CD8-positive, alpha-beta memory T cell (primary cell): ENCODE data around the gene PAK6. TPM values are rescaled to one million over a fixed set of nuclear protein-coding genes. Genes with fewer than 3 reads are reported as not detected.

Experiments used
- CTCF ChIA-PET: fragments of 350-600 bp; sonication (Branson Sonifier 250); formaldehyde crosslinking; loops from one replicate; lab custom pipeline; 2021; ENCODE audit warnings: antibody characterized with exemption; lab: Charles Lee
- POLR2A ChIA-PET: fragments of 350-600 bp; sonication (Branson Sonifier 250); formaldehyde crosslinking; loops from one replicate; lab custom pipeline; 2021; ENCODE audit warnings: antibody characterized with exemption; lab: Charles Lee
- DNase-seq, 5 donors: peaks; one replicate each; pipeline versions ENCODE4 v3.0.0 to v3.0.0-alpha.2; 2020 to 2022; ENCODE audit warnings: mixed read lengths in 1 of 5
- H3K27ac ChIP-seq: one replicate; pipeline ENCODE4 v1.7.0; 2013; ENCODE audit warnings: low read depth, mild to moderate bottlenecking, low read length, moderate library complexity
- H3K27me3 ChIP-seq: 2 replicates; pipeline ENCODE4 v1.7.0; 2013; ENCODE audit warnings: low read length, mild to moderate bottlenecking; ENCODE audit not compliant: insufficient read depth, poor library complexity, severe bottlenecking
- H3K36me3 ChIP-seq: 2 replicates; pipeline ENCODE4 v1.7.0; 2013; ENCODE audit warnings: mild to moderate bottlenecking, low read length, moderate library complexity; ENCODE audit not compliant: insufficient read depth
- H3K4me1 ChIP-seq: 2 replicates; pipeline ENCODE4 v1.7.0; 2013; ENCODE audit warnings: mild to moderate bottlenecking, low read length, moderate library complexity; ENCODE audit not compliant: insufficient read depth
- H3K4me3 ChIP-seq: 2 replicates; pipeline ENCODE4 v1.7.0; 2013; ENCODE audit warnings: mild to moderate bottlenecking, low read length
- H3K9me3 ChIP-seq: 2 replicates; pipeline ENCODE4 v1.7.0; 2013; ENCODE audit warnings: mild to moderate bottlenecking, low read length
- H3K27ac Mint-ChIP-seq, 8 donors: one replicate each; pipeline ENCODE4 v1.8.0; 2020 to 2021; ENCODE audit warnings: mixed read lengths in 8 of 8, mild to moderate bottlenecking in 6 of 8, inconsistent platforms in 3 of 8, moderate library complexity in 3 of 8
- H3K27me3 Mint-ChIP-seq, 2 donors: one replicate each; pipeline ENCODE4 v1.8.0; 2020 to 2021; ENCODE audit warnings: mixed read lengths in 2 of 2, mild to moderate bottlenecking in 1 of 2, moderate library complexity in 1 of 2
- H3K36me3 Mint-ChIP-seq, 3 donors: one replicate each; pipeline ENCODE4 v1.8.0; 2020 to 2021; ENCODE audit warnings: mixed read lengths in 3 of 3, inconsistent platforms in 1 of 3, mild to moderate bottlenecking in 1 of 3
- H3K4me1 Mint-ChIP-seq, 3 donors: one replicate each; pipeline ENCODE4 v1.8.0; 2020 to 2021; ENCODE audit warnings: mixed read lengths in 3 of 3, inconsistent platforms in 1 of 3, mild to moderate bottlenecking in 1 of 3
- H3K4me3 Mint-ChIP-seq, 7 donors: one replicate each; pipeline ENCODE4 v1.8.0; 2020 to 2021; ENCODE audit warnings: mixed read lengths in 7 of 7, mild to moderate bottlenecking in 6 of 7, moderate library complexity in 4 of 7, inconsistent platforms in 2 of 7
- H3K9me3 Mint-ChIP-seq, 5 donors: one replicate each; pipeline ENCODE4 v1.8.0; 2020 to 2022; ENCODE audit warnings: mixed read lengths in 5 of 5, mild to moderate bottlenecking in 3 of 5, moderate library complexity in 2 of 5, inconsistent platforms in 1 of 5
- polyA plus RNA-seq: library from polyadenylated mRNA; unstranded; fragments of 300-500 nt; fragmentation: Illumina TruSeq; gene quantifications from one replicate; pipeline ENCODE4 v1.2.3, GENCODE V29; 2021
- total RNA-seq, 2 experiments: library from RNA; stranded (reverse); gene quantifications; one replicate each; pipeline ENCODE4 v1.2.3, GENCODE V29; 2021

Gene PAK6
- total and polyA plus RNA-seq, 3 experiments from 2014 or later: 1.7 to 2.8 (median 1.9) TPM

- H3K4me1 ChIP-seq: peaks cover 6% of the 10 kb centered on the region
- H3K36me3 ChIP-seq: no peaks in the 10 kb centered on the region
- Mint-ChIP-seq H3K27me3 (peaks cover 7 to 33% of the 10 kb centered on the region in 2 donors), H3K4me1 (peaks cover 3 to 9% (median 4%) of the 10 kb centered on the region in 3 donors), H3K4me3 (peak overlapping the region; percentile 55 to 85 (median 64)), H3K36me3 (peaks cover 0 to 5% (median 0%) of the 10 kb centered on the region in 3 donors), H3K9me3 (no peaks in the 10 kb centered on the region), H3K27ac (no peak overlapping the region)
- H3K27me3 ChIP-seq: peaks cover 26% of the 10 kb centered on the region
- no peak overlapping the region for H3K27ac ChIP-seq
- CTCF ChIA-PET: interaction anchor here (1.0 to 3.7 kb wide), 10 partner anchors 9 to 88 kb away, joined by 3 to 31 read pairs (median 6); partner anchors contain the start of genes INAFM2 and PLCB2
- DNase-seq: peak; percentile 30 to 69 (median 44)
- no peaks in the 10 kb centered on the region for H3K9me3 ChIP-seq
- POLR2A ChIA-PET: interaction anchor here (1.0 to 1.8 kb wide), 2 partner anchors 25 to 41 kb away, joined by 4 to 8 read pairs; partner anchors contain the start of gene PLCB2
- H3K4me3 ChIP-seq: peak overlapping the region; percentile 64
Observed at GRCh38 chr15:40282147-40282868, 43.4 kb downstream of the PAK6 start.

- peaks cover 0 to 12% (median 0%) of the 10 kb centered on the region in 3 donors for H3K36me3 Mint-ChIP-seq
- H3K4me1 ChIP-seq: peaks cover 6% of the 10 kb centered on the region
- H3K36me3 ChIP-seq: no peaks in the 10 kb centered on the region
- no peaks in the 10 kb centered on the region for H3K9me3 Mint-ChIP-seq
- POLR2A ChIA-PET: interaction anchor here (1.0 to 1.8 kb wide), 3 partner anchors 25 to 45 kb away, joined by 3 to 8 read pairs (median 4); partner anchors contain the start of gene PLCB2
- peak within 1 kb of the TSS; percentile 64 for H3K4me3 ChIP-seq
- no peaks in the 10 kb centered on the region for H3K9me3 ChIP-seq
- no peak within 1 kb of the TSS for H3K27ac Mint-ChIP-seq
- H3K27ac ChIP-seq: no peak within 1 kb of the TSS
- CTCF ChIA-PET: interaction anchor here (0.8 to 3.7 kb wide), 12 partner anchors 9 to 87 kb away, joined by 3 to 31 read pairs (median 6); partner anchors contain the start of genes INAFM2 and PLCB2
- DNase-seq: peak in 3 of 5 donors; percentile 37 to 65 (median 43)
- peaks cover 7 to 27% of the 10 kb centered on the region in 2 donors for H3K27me3 Mint-ChIP-seq
- peak within 1 kb of the TSS; percentile 55 to 85 (median 64) for H3K4me3 Mint-ChIP-seq
- peaks cover 3 to 9% (median 4%) of the 10 kb centered on the region in 3 donors for H3K4me1 Mint-ChIP-seq
- H3K27me3 ChIP-seq: peaks cover 22% of the 10 kb centered on the region
Observed at GRCh38 chr15:40282869-40283614, 44.2 kb downstream of the PAK6 start, which contains the start of gene ANKRD63. Gene ANKRD63, minus strand, starts transcription at chr15:40283064. Its CDS starts 478 bp downstream, at chr15:40282586.

- no peaks in the 10 kb centered on the region for H3K9me3 ChIP-seq
- peak overlapping the region in 4 of 7 donors; percentile 52 to 80 (median 54) for H3K4me3 Mint-ChIP-seq
- H3K27ac ChIP-seq: no peak overlapping the region
- CTCF ChIA-PET: interaction anchor here (0.8 to 3.7 kb wide), 11 partner anchors 10 to 86 kb away, joined by 3 to 31 read pairs (median 6); partner anchors contain the start of genes INAFM2 and PLCB2
- POLR2A ChIA-PET: interaction anchor here (1.0 to 1.8 kb wide), 3 partner anchors 24 to 45 kb away, joined by 3 to 8 read pairs (median 4); partner anchors contain the start of gene PLCB2
- H3K4me3 ChIP-seq: no peak overlapping the region
- peaks cover 7 to 21% of the 10 kb centered on the region in 2 donors for H3K27me3 Mint-ChIP-seq
- no peak for DNase-seq
- peaks cover 17% of the 10 kb centered on the region for H3K27me3 ChIP-seq
- no peaks in the 10 kb centered on the region for H3K9me3 Mint-ChIP-seq
- H3K4me1 Mint-ChIP-seq: peaks cover 0 to 9% (median 0%) of the 10 kb centered on the region in 3 donors
- H3K27ac Mint-ChIP-seq: peak overlapping the region in 2 of 8 donors; percentile 26 to 85
- H3K36me3 ChIP-seq: no peaks in the 10 kb centered on the region
- peaks cover 0 to 18% (median 0%) of the 10 kb centered on the region in 3 donors for H3K36me3 Mint-ChIP-seq
- H3K4me1 ChIP-seq: peaks cover 6% of the 10 kb centered on the region
Observed at GRCh38 chr15:40283615-40284300, 44.9 kb downstream of the PAK6 start.

- no peak for DNase-seq
- Mint-ChIP-seq H3K36me3 (peaks cover 0 to 30% (median 2%) of the 10 kb centered on the region in 3 donors), H3K9me3 (no peaks in the 10 kb centered on the region), H3K4me3 (peak overlapping the region in 2 of 7 donors; percentile 23 to 42), H3K4me1 (peaks cover 0 to 3% (median 0%) of the 10 kb centered on the region in 3 donors), H3K27ac (peak overlapping the region in 1 of 8 donors; percentile 7), H3K27me3 (peaks cover 2 to 12% of the 10 kb centered on the region in 2 donors)
- H3K9me3 ChIP-seq: no peaks in the 10 kb centered on the region
- CTCF ChIA-PET: interaction anchor here (1.1 to 3.5 kb wide), 6 partner anchors 12 to 59 kb away, joined by 3 to 15 read pairs (median 4); partner anchors contain the start of gene PLCB2
- peaks cover 11% of the 10 kb centered on the region for H3K27me3 ChIP-seq
- no peak overlapping the region for H3K27ac ChIP-seq
- H3K4me1 ChIP-seq: no peaks in the 10 kb centered on the region
- POLR2A ChIA-PET: interaction anchor here (0.5 kb wide), 1 partner anchor 55 kb away, joined by 4 read pairs; no protein-coding TSS in a partner anchor
- H3K36me3 ChIP-seq: peaks cover 4% of the 10 kb centered on the region
- no peak overlapping the region for H3K4me3 ChIP-seq
Observed at GRCh38 chr15:40285151-40285550, 46.3 kb downstream of the PAK6 start.

GRCh38 chr15:40285554-40286011 is 46.7 kb downstream of the PAK6 start:
- peaks cover 0 to 34% (median 2%) of the 10 kb centered on the region in 3 donors for H3K36me3 Mint-ChIP-seq
- H3K27me3 Mint-ChIP-seq: peaks cover 0 to 7% of the 10 kb centered on the region in 2 donors
- no peaks in the 10 kb centered on the region for H3K9me3 ChIP-seq
- H3K4me3 Mint-ChIP-seq: no peak overlapping the region
- H3K9me3 Mint-ChIP-seq: no peaks in the 10 kb centered on the region
- H3K27ac Mint-ChIP-seq: peak overlapping the region in 1 of 8 donors; percentile 7
- H3K4me3 ChIP-seq: no peak overlapping the region
- peaks cover 7% of the 10 kb centered on the region for H3K27me3 ChIP-seq
- no peak overlapping the region for H3K27ac ChIP-seq
- ChIA-PET POLR2A (interaction anchor here (0.5 kb wide), 1 partner anchor 56 kb away, joined by 4 read pairs; no protein-coding TSS in a partner anchor), CTCF (interaction anchor here (1.1 to 3.5 kb wide), 7 partner anchors 12 to 59 kb away, joined by 3 to 15 read pairs (median 4); partner anchors contain the start of gene PLCB2)
- peaks cover 0 to 3% (median 0%) of the 10 kb centered on the region in 3 donors for H3K4me1 Mint-ChIP-seq
- no peak for DNase-seq
- H3K4me1 ChIP-seq: no peaks in the 10 kb centered on the region
- peaks cover 4% of the 10 kb centered on the region for H3K36me3 ChIP-seq

- DNase-seq: no peak
- Mint-ChIP-seq H3K27me3 (peaks cover 0 to 2% of the 10 kb centered on the region in 2 donors), H3K9me3 (no peaks in the 10 kb centered on the region), H3K36me3 (peaks cover 0 to 35% (median 2%) of the 10 kb centered on the region in 3 donors), H3K27ac (peak overlapping the region in 2 of 8 donors; percentile 33 to 60), H3K4me3 (no peak overlapping the region), H3K4me1 (peaks cover 0 to 3% (median 0%) of the 10 kb centered on the region in 3 donors)
- no peak overlapping the region for H3K4me3 ChIP-seq
- ChIA-PET POLR2A (no interaction called here), CTCF (interaction anchor here (1.2 to 1.7 kb wide), 4 partner anchors 13 to 51 kb away, joined by 3 to 8 read pairs (median 4); no protein-coding TSS in a partner anchor)
- no peaks in the 10 kb centered on the region for H3K9me3 ChIP-seq
- peaks cover 2% of the 10 kb centered on the region for H3K27me3 ChIP-seq
- no peak overlapping the region for H3K27ac ChIP-seq
- no peaks in the 10 kb centered on the region for H3K4me1 ChIP-seq
- peaks cover 4% of the 10 kb centered on the region for H3K36me3 ChIP-seq
Observed at GRCh38 chr15:40286061-40286532, 47.2 kb downstream of the PAK6 start.
